Inflammatory macrophage treated with lipopolysaccharide for 4 hours (primary cell): ENCODE measurements around the gene RIC1.
"Not testable (repeated sequence)": the region's sequence is repeated elsewhere in the genome, so short reads cannot be mapped to it uniquely, and the experiment has no call there.

Source experiments
- DNase-seq: peaks from one replicate; pipeline ENCODE4 v3.0.0-alpha.2; 2020

RIC1 gene

DNA sequence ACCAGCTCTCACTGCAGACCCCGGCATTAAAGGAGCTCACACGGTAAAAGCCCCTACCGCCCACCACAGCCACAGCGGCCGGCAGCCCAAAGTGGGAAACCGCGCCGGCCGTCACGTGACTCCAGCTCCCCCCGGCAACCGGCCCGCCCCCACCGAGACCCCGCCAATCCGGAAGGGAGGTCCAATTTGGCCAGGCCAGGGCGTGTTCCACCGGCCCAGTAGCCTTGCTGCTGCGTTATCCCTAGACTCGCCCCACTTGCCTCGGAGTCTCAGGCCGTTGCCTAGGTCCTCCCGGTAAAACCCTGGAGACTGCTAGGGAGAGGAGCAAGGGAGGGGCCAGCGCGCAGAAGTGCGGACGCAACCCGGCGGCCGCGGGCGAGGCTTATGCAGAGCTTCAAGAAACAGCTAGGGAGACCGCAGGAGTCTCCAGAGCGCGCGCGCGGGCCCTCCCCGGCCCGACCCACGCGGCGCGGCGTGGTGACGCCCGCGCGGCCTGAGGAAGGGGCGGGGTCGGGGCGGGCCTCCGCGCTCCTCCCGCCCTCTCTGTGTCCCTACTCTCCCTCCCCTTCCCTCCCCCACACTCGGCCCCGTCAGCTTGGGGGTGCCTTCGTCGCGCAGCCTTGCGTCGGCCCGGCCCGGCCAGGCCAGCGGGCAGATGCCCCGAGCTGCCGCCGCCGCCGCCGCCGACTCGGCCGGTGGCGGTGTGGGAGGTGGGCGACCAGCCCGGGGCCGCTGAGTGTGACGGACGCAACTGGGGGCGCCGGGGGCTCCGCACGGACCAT, at the start of gene RIC1:
Gene RIC1 (plus strand): TSS at position 578 of the 782 bp plus-strand sequence. CDS start 203 bp downstream, at position 781.
- DNase-seq = peak; percentile 95

DNA sequence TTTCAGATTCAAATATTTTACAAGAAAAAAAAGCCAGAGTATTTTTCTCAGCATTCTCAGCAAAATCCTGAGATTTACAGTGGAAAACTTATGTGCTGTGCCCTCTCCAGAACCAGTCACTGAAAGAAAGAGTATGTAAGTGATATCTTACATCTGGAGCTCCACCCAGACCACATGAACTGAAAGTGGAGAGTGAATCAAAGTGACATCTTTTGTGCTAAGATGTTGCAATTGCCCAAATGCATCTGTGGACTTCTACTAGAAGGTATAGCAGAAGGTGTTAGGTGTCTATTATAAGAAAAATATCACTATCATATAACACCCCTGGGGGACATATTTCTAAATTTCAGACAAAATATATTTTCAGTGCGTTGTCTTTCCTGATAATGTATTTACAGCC, 49.0 kb upstream of the RIC1 start:
- DNase-seq = no peak

DNA sequence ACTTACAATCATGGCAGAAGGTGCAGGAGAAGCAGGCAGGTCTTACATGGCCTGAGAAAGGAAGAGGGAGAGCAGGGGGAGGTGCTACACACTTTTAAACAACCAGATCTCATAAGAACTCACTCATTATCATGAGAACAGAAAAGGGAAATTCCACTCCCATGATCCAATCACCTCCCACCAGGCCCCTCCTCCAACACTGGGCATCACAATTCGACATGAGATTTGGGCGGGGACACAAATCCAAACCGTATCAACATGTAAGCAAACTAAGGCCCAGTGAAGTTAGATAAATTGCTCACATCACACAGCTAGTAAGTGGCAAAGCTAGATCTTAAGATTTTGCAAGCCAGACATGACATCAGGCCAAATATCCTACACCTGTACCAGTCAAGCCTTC, 48.3 kb upstream of the RIC1 start:
- no peak for DNase-seq

DNA sequence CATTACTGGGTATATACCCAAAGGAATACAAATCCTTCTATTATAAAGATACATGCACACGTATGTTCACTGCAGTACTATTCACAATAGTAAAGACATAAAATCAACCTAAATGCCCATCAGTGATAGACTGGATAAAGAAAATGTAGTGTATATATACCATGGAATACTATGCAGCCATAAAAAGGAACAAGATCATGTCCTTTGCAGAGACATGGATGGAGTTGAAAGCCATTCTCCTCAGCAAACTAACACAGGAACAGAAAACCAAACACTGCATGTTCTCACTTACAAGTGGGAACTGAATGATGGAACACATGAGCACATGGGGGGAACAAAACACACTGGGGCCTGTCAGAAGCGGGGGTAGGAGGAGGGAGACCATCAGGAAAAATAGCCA, 47.2 kb upstream of the RIC1 start:
- DNase-seq = not testable (repeated sequence)

- DNase-seq = no peak
Observed at GRCh38 chr9:5582835-5583195, 46.1 kb upstream of the RIC1 start.

- DNase-seq = peak; percentile 46
Observed at GRCh38 chr9:5586391-5586802, 42.5 kb upstream of the RIC1 start.

DNA sequence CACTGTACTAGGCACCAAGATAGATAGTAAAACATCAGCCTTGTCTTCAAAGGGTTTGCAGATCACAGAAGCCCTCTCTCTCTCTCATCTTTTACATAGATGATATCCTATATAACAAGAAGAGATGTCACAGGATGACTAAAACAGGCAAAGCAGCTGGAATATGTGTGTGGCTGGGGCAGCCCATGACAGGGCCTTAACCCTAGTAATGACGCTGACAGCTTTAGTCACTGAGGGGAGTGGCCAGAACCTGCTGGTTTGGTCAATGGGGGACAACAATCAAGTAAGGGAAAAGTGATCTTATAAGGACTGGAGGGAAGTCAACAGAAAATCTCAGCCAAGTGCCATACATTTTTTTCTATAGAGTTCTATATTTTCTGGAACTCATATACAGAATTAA, 41.9 kb upstream of the RIC1 start:
- peak; percentile 39 for DNase-seq

- no peak for DNase-seq
Observed at GRCh38 chr9:5592231-5592630, 36.7 kb upstream of the RIC1 start.

- DNase-seq = no peak
Observed at GRCh38 chr9:5592904-5593303, 36.0 kb upstream of the RIC1 start.

DNA sequence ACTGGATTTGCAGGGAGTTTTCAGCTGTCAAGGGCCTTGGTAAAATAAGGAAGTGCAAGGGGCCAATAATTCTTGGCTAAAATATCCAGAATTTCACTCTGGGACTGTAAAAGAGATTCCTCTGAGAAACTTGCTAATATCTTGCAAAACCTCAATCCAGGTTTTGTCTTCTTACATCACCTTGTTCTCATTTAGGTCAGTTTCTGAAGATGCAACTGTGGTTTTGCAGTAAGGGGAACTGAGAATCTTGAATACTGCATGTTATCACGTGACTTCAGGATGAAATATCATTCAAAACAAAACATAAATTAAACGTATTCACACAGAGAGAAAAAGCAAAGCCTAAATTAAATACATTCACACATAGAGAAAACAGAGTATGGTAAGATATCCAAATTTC, 35.0 kb upstream of the RIC1 start:
- peak; percentile 84 for DNase-seq

- DNase-seq = peak; percentile 55
Observed at GRCh38 chr9:5596173-5596572, 32.7 kb upstream of the RIC1 start.

DNA sequence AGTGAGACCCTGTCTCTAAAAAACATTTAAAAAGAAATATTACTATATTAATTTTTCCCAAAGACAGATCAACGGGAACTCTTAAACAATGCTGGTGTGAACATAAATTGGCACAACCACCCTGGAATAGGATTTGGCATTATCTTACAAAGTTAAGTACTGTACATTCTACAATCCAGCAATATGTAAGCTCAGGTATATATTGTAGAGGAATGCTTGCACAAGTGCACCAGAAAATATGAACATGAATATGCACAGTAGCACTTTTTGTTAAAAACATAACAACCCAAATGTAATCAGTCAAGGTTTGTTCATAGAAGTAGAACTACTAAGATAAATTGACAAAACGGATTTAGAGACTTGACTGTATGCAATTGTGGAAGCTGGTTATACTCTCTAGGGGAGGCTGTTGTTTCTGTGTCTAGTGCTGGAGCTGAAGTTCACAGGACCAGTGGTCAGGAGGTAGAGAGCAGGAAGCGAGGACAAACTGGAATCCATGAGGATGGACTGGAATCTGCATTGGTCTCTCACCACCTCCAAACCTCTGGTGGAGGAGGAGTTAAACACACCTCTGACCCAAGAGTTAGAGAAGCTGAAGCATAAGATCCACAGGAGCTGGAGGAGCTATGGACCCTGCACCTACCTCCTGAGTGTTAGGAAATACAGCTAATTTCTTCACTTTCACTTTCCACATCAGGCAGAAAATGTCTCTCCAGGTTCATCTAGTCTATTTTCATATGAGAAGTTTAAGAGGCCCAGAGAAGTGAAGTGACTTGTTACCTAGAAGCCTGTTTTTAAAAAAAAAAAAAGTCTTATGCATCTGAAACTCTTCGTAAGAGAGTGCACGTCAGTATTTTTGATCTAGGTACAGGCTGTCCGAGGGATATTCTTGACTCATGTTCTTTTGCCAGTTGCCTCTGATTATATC, 20.3 kb upstream of the RIC1 start:
- peak; percentile 48 for DNase-seq

- DNase-seq = no peak
Observed at GRCh38 chr9:5609226-5609596, 19.7 kb upstream of the RIC1 start.

GRCh38 chr9:5610491-5610890, 18.4 kb upstream of the RIC1 start:
- DNase-seq = no peak

GRCh38 chr9:5611321-5612184, 17.4 kb upstream of the RIC1 start:
- no peak for DNase-seq

- DNase-seq = no peak
Observed at GRCh38 chr9:5612185-5612530, 16.7 kb upstream of the RIC1 start.

GRCh38 chr9:5614192-5614591, 14.7 kb upstream of the RIC1 start:
- DNase-seq = no peak

GRCh38 chr9:5614985-5615384, 13.9 kb upstream of the RIC1 start:
- DNase-seq = no peak

DNA sequence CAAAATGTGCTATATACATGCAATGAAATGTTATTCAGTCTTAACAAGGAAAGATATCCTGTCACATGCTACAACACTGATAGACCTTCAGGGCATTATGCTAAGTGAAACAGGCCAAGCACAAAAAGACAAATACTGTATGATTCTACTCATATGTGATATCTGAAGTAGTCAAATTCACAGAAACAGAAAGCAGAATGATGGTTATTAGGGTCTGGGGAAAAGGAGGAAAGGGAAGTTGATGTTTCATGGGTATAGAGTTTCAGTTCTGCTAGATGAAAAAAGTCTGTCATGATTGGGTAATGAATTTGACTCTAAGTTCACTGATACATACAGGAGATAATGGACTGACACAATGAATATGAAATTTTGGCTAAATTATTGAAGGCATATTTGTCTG, 11.2 kb upstream of the RIC1 start:
- peak; percentile 90 for DNase-seq

- no peak for DNase-seq
Observed at GRCh38 chr9:5620494-5620893, 8.4 kb upstream of the RIC1 start.

- DNase-seq = peak; percentile 27
Observed at GRCh38 chr9:5621327-5621726, 7.6 kb upstream of the RIC1 start.

DNA sequence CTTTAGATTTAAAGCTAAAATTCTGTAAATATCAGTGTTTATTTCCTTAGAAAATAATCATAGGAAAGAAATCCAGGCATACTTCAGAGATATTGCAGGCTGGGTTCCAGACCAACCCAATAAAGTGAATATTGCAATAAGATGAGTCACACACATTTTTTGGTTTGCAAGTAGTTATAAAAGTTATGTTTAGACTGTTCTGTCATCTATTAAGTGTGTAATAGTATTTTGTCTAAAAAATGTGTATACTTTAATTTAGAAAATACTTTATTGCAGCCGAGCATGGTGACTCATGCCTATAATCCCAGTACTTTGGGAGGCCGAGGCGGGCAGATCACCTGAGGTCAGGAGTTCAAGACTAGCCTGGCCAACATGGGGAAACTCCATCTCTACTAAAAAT, 6.9 kb upstream of the RIC1 start:
- DNase-seq = peak; percentile 38

DNA sequence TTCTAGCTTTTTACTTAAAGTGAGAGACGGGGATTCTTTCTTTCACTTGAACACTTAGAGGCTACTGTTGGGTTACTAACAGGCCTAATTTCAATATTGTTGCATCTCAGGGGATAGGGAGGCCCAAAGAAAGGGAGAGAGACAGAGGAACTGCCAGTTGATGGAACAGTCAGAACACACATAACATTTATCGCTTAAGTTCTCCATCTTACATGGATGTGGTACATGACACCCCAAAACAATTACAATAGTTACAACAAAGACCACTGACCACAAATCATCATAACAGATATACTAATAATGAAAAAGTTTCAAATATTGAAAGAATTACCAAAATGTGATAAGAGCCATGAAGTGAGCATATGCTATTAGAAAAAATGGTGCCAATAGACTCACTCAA, 4.3 kb upstream of the RIC1 start:
- DNase-seq = no peak
